Posterior vena cava (tissue), 2 donors: ENCODE data around the gene LYRM9. TPM values are rescaled to one million over a fixed set of nuclear protein-coding genes. Genes with fewer than 3 reads are reported as not detected.

Source experiments
- DNase-seq: peaks from one replicate; pipeline ENCODE4 v3.0.0-alpha.2; 2020; ENCODE audit warnings: low spot score
- intact Hi-C, 2 donors: fragments of 100-400 bp; cut with DNase I; formaldehyde crosslinking; loops; one replicate each; pipeline versions ENCODE4 v1.14.1 to v1.14.2; 2022 to 2023
- long read RNA-seq, 2 donors: library from polyadenylated mRNA; unstranded; transcript quantifications; one replicate each; pipeline ENCODE4 v2.0.0, GENCODE V29; 2020 to 2021
- total RNA-seq, 2 donors: library from RNA; stranded (reverse); fragmentation: NEBNext Ultra II Directional; extraction: Animal tissue kit (Norgen Biotek cat#: 25700); gene quantifications; one replicate each; pipeline ENCODE4 v1.2.1, GENCODE V29; 2021
- donor health status: DM: yes; HTN: yes; CAD: no.
- donor health status: DM: yes; HTN: yes; CAD: no.

The LYRM9 gene
- total RNA-seq = 1 to 10 TPM; 6.0 to 7.8 TPM
- long read RNA-seq, donor 1, partial matches to known transcripts = 0 of 3 reads
- long read RNA-seq, donor 1, other reads (novel, unspliced or antisense) = 0 of 3 reads
- long read RNA-seq, donor 2, transcript LYRM9-201 (4 exons, 501 nt) = major isoform, 14 of 31 reads
- long read RNA-seq, donor 2, partial matches to known transcripts = 11 of 31 reads
- long read RNA-seq, donor 2, other reads (novel, unspliced or antisense) = 4 of 31 reads

DNA sequence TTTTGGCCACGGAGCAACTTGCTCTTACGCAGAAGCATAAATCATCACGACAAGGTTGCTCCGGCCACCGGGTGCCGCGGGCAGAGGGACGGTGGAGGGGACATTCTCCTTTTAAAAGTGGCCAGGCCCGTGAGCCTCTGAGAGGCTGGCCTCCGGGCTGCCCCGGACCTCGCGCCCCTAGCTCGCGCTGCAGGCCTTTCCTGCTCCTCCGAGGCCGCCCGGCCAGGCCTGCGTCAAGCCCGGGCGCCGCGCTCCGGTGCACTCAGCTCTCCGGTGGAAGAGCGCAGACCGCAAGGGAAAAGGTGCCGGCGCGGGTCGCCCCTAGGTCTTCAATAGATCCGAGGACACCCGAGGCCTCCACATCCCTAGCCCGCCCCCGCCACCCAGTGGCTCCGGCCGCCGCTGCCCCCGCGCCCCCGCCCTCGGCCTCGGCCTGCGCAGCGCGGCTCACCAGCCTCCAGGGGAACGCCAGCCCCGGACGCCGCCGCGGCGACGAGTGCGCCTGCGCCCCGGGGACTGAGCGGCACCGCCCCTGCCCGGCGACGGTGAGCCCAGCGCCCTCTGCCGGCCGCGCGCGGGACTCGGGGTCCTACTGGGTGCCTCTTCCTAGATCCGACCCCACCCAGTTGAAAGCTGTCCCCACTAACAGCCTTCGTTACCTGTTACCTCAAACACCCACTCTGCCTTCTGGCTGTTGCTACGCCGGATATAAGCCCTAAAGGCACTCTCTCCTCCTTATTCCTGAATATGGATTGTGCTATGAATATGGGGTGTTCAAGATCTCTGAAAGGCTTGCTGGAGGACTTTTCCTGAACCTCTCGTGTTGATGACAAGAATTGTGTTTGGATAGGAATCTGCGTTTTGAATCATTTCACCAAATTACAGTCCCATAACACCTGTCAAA, at the start of gene LYRM9:
Gene LYRM9 (minus strand): TSS at position 500 of the 904 bp plus-strand sequence. CDS start 10,671 bp downstream, outside the sequence.
- intact Hi-C loops = loop anchor here in 1 of 2 donors (10.0 kb wide), 1 partner anchor 282 kb away; no protein-coding TSS in a partner anchor
- DNase-seq = peak; percentile 98

DNA sequence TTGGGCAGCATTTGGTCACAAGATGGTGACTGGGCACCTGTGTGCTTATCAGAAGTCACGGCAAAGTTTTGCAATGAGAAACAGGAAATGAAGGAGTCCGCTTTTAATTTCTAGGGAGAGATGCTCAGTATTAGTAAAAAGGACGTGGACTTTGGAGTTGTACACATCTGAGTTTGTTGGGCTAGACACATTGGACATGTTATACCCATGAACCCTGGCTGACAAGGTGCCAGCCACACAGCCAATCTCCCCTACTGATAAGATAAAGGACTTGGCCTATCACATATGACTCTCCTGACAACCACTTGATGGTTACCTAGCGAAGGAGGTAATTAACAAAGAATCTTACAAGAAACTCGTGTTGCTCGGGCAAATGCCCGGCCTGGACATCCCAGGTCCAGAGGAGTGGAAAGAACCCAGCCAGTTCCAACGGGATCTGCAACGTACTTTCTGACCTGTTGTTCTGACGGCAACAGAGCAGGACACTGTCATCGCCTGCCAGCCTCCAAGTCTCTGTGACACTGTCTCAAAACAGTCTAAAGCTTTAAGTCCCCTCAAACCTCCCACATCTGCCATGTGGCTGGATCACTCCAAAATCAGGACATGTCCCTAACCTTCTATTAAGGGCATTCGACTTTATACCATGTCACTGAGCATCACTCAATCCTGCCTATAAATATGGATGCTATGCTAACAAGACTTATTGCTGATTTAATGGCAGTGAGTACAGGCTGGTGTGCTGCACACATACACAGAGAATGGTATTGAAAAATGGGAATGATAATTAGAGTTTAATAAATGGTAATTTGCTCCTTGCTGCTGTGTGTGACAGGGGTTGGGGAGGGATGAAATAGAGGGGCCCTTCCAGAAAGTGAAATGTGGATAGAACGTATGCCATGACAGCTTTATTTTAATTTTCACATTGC, 47.6 kb upstream of the LYRM9 start:
- intact Hi-C loops = no loop called here
- DNase-seq = no peak

- intact Hi-C loops = no loop called here
- no peak for DNase-seq
Observed at GRCh38 chr17:27939474-27940465, 46.6 kb upstream of the LYRM9 start.

DNA sequence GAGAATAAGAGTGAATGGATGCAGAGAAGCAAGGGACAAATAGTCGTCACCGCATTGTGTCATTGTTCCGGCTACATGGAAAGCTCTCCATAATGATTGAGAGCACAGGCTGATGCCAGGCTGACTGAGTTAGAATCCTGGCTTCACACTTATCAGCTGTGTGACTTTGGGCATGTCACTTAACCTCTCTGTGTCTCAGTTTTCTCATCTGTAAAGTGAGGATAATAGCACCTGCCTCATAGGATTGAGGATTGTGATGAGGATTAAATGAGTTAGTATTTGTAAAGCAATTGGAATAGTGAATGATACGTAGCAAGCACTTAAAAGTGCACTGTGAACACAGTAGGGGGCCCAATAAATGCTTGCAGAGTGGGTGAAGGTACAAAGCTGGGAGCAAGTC, 45.7 kb upstream of the LYRM9 start:
- intact Hi-C loops = no loop called here

DNA sequence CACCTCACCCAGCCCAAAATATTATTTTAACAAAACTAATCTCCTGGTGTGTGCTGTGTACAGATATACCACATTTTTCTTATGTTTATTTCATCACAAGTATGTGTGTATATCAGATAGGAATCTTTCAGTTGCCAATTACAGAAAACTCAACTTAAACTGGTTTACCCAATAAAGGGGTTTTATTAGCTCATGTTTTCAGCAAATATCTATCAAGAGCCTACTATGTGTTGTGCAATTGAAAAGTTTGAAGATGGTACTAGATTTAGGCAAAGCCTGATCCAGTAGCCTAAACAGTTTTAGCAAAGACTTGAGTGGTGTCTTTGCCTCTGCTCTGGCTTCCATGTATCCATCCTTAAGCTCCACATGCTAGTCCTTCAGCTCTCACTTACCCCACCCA, 45.1 kb upstream of the LYRM9 start:
- DNase-seq = no peak
- intact Hi-C loops = no loop called here

More for the DNA sequence above, 45.7 kb upstream of the LYRM9 start:
- DNase-seq = no peak

- intact Hi-C loops = no loop called here
- DNase-seq = no peak
Observed at GRCh38 chr17:27937025-27937546, 43.9 kb upstream of the LYRM9 start.

- no peak for DNase-seq
- intact Hi-C loops = no loop called here
Observed at GRCh38 chr17:27930000-27930399, 36.8 kb upstream of the LYRM9 start.

- intact Hi-C loops = no loop called here
- DNase-seq = no peak
Observed at GRCh38 chr17:27928587-27928986, 35.4 kb upstream of the LYRM9 start.

DNA sequence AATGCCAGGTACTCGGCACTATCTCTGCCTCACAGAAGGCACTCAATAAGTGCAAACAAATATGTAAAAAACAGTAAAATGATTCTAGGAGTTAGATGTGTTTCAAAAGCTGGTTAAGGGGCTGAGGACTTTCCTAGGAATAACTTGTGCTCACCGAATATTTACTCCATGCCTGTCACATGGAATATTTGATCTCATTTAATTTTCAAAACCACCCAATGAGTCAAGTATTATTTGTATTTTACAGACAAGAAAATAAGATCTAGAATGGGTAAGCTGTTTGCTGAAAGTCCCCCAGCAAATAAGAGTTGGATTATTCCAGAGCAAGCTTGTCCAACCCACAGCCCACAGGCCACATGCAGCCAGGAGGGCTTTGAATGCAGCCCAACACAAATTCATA, 34.6 kb upstream of the LYRM9 start:
- no peak for DNase-seq
- intact Hi-C loops = no loop called here

- DNase-seq = no peak
- intact Hi-C loops = no loop called here
Observed at GRCh38 chr17:27921599-27921998, 28.4 kb upstream of the LYRM9 start.

- intact Hi-C loops = no loop called here
- no peak for DNase-seq
Observed at GRCh38 chr17:27921077-27921476, 27.9 kb upstream of the LYRM9 start.

DNA sequence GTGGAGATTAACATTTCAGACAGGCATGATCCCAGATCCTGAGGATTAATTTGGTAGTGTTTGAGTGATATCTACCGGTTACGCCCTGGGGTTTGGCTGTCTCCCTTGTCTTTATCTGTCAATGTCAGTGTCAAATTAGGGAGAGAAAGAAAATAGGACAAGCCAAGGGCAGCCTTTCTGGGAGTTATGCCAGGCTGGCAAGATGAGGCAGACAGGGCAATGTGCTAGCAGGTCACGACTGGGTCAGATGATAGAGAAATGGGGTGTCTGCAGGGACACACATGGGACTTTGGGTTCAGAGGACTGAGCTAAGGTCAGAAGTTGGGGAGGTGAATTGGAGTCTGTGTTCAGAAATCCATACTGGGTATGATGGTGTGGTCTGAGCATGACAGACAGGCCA, 27.4 kb upstream of the LYRM9 start:
- intact Hi-C loops = no loop called here
- no peak for DNase-seq

- intact Hi-C loops = no loop called here
- DNase-seq = no peak
Observed at GRCh38 chr17:27919079-27919478, 25.9 kb upstream of the LYRM9 start.

DNA sequence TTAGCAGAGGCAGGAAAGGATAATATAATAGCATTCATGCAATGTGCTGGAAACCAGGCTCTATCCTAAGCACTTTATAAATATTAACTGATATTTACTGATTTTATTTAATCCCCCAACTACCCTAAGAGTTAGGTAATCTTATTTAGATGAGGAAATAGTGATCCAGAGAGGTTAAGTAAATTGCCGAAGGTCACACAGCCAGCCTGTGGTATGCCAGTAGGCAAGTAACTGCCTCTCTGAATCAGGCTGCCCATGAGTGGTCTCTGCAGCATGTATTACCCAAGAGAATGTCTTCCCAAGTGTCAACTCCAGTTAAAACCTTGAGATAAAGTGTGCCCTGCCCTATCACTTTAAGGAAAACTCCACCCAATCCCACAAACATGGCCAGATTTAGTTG, 25.3 kb upstream of the LYRM9 start:
- intact Hi-C loops = no loop called here
- DNase-seq = no peak

DNA sequence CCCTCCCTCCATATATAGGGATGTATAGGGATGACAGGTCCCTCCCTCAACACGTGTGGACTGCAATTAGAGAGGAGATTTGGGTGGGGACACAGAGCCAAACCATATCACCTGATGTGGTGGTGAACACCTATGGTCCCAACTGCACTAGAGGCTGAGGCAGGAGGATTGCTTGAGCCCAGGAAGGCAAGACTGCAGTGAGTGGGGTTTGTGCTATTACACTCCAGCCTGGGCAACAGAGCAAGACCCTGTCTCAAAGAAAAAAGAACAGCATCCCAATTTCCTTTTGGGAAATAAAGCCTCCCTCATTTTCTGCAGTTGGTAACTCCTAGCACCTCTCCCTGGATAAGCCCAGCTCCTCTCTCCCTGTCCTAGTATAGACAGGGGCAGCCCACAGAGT, 23.8 kb upstream of the LYRM9 start:
- intact Hi-C loops = no loop called here
- no peak for DNase-seq

- intact Hi-C loops = no loop called here
- no peak for DNase-seq
Observed at GRCh38 chr17:27915709-27916108, 22.5 kb upstream of the LYRM9 start.

DNA sequence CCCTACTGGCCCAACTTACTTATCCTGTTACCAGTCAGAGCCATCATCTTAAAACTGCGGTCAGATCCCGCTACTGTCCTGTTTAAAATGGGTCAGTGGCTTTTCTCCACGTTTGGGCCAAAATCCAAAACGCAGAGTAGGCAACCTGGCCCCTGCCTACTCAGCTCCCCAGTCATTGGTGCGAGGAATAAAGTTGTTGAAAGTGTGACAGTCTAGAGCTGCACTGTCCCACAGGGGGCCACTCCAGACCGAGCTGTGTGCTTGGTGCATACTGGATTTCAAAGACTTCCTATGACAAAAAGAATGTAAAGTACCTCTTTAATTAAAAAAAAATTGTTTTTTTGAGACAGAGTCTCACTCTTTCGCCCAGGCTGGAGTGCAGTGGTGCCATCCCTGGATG, 21.2 kb upstream of the LYRM9 start:
- no peak for DNase-seq
- intact Hi-C loops = no loop called here

- intact Hi-C loops = no loop called here
- DNase-seq = no peak
Observed at GRCh38 chr17:27912964-27913363, 19.8 kb upstream of the LYRM9 start.
